ENCODE measurements around the gene MAST2. TPM values are rescaled to one million over a fixed set of nuclear protein-coding genes. Genes with fewer than 3 reads are reported as not detected.
"Not testable (repeated sequence)": the region's sequence is repeated elsewhere in the genome, so short reads cannot be mapped to it uniquely, and the experiment has no call there.

Gene MAST2
- total RNA-seq, 1 experiment from 2014 or later = 37.2 TPM

- Mint-ChIP-seq H3K4me1 (peaks cover 14% of the 10 kb centered on the region), H3K27me3 (ENCODE audit: low read depth) (no peaks in the 10 kb centered on the region), H3K4me3 (no peak overlapping the region), H3K36me3 (peaks cover 2% of the 10 kb centered on the region; the same call in 1 of the 2 replicates), H3K9me3 (peaks cover 2% of the 10 kb centered on the region), H3K27ac (peak overlapping the region; percentile 22; the same call in 1 of the 2 replicates)
- CTCF ChIA-PET = no interaction called here
- ATAC-seq = no peak
- POLR2A ChIA-PET = no interaction called here
- no peak for TF ChIP-seq JUN (CRISPR knock-in tag; IDR thresholded peaks at IDR 0.05)
- no peak for TF ChIP-seq CDX4 (CRISPR knock-in tag; IDR thresholded peaks at IDR 0.05; ENCODE audit: borderline replicate concordance)
- no peak for TF ChIP-seq NFE2L1 (CRISPR knock-in tag; IDR thresholded peaks at IDR 0.05)
- no peak for TF ChIP-seq HMGXB4 (CRISPR knock-in tag; IDR thresholded peaks at IDR 0.05)
- TF ChIP-seq E2F1 (CRISPR knock-in tag; IDR thresholded peaks at IDR 0.05) = no peak
- TF ChIP-seq MXD4 (CRISPR knock-in tag; IDR thresholded peaks at IDR 0.05; ENCODE audit: borderline replicate concordance) = no peak
- no peak for TF ChIP-seq KAT7 (CRISPR knock-in tag; IDR thresholded peaks at IDR 0.05; ENCODE audit: borderline replicate concordance)
- TF ChIP-seq ZNF263 (CRISPR knock-in tag; IDR thresholded peaks at IDR 0.05; ENCODE audit: low read depth) = no peak
- TF ChIP-seq EMX1 (CRISPR knock-in tag; IDR thresholded peaks at IDR 0.05) = no peak
- TF ChIP-seq E2F4 (CRISPR knock-in tag; IDR thresholded peaks at IDR 0.05; ENCODE audit: borderline replicate concordance, low read depth) = no peak
- TF ChIP-seq IRF2 (CRISPR knock-in tag; IDR thresholded peaks at IDR 0.05; ENCODE audit: borderline replicate concordance, low read depth) = no peak
- TF ChIP-seq SP1 (CRISPR knock-in tag; conservative IDR thresholded peaks at IDR 0.05) = no peak
- TF ChIP-seq FOXK1 (CRISPR knock-in tag; IDR thresholded peaks at IDR 0.05) = no peak
- no peak for TF ChIP-seq ETV6 (CRISPR knock-in tag; IDR thresholded peaks at IDR 0.05)
- no peak for TF ChIP-seq IRF1 (CRISPR knock-in tag; IDR thresholded peaks at IDR 0.05)
- no peak for TF ChIP-seq GRHL2 (CRISPR knock-in tag; IDR thresholded peaks at IDR 0.05; ENCODE audit: insufficient replicate concordance, severe bottlenecking)
- DNase-seq (ENCODE audit: low spot score) = no peak
These were observed 40.1 kb downstream of the MAST2 start for GRCh38 chr1:45843474-45843905.

- H3K9me3 Mint-ChIP-seq; H3K27me3 Mint-ChIP-seq (ENCODE audit: low read depth); H3K27ac Mint-ChIP-seq; ATAC-seq; POLR2A ChIA-PET; H3K36me3 Mint-ChIP-seq; H3K4me3 Mint-ChIP-seq; DNase-seq (ENCODE audit: low spot score): not testable (repeated sequence)
- peaks cover 19% of the 10 kb centered on the region for H3K4me1 Mint-ChIP-seq
- CTCF ChIA-PET = interaction anchor here (0.6 kb wide), 1 partner anchor 474 kb away, joined by 3 read pairs; no protein-coding TSS in a partner anchor
These were observed 40.6 kb downstream of the MAST2 start for GRCh38 chr1:45844000-45844399.

- CTCF ChIA-PET = no interaction called here
- TF ChIP-seq SMAD4 (CRISPR knock-in tag; IDR thresholded peaks at IDR 0.05) = no peak
- TF ChIP-seq ZBTB43 (CRISPR knock-in tag; IDR thresholded peaks at IDR 0.05) = no peak
- TF ChIP-seq MXD4 (CRISPR knock-in tag; IDR thresholded peaks at IDR 0.05; ENCODE audit: borderline replicate concordance) = no peak
- no peak for TF ChIP-seq ATF6 (CRISPR knock-in tag; IDR thresholded peaks at IDR 0.05)
- no peak for TF ChIP-seq NFE2L1 (CRISPR knock-in tag; IDR thresholded peaks at IDR 0.05)
- no peak for TF ChIP-seq CREB1 (CRISPR knock-in tag; IDR thresholded peaks at IDR 0.05)
- no peak for TF ChIP-seq ZNF396 (CRISPR knock-in tag; IDR thresholded peaks at IDR 0.05; ENCODE audit: borderline replicate concordance)
- no peak for TF ChIP-seq ZNF263 (CRISPR knock-in tag; IDR thresholded peaks at IDR 0.05; ENCODE audit: low read depth)
- Mint-ChIP-seq H3K4me1 (peaks cover 19% of the 10 kb centered on the region), H3K36me3 (peaks cover 19% of the 10 kb centered on the region), H3K27me3 (ENCODE audit: low read depth) (no peaks in the 10 kb centered on the region), H3K27ac (no peak overlapping the region), H3K9me3 (peaks cover 23% of the 10 kb centered on the region), H3K4me3 (no peak overlapping the region)
- POLR2A ChIA-PET = no interaction called here
- ATAC-seq (no peak), DNase-seq (ENCODE audit: low spot score) (no peak)
These were observed 43.5 kb downstream of the MAST2 start for GRCh38 chr1:45846931-45847330.
